ENCODE data around the gene SYNE2.
"Not testable (repeated sequence)": the region's sequence is repeated elsewhere in the genome, so short reads cannot be mapped to it uniquely, and the experiment has no call there.

- TF ChIP-seq POLR2A (IDR thresholded peaks at IDR 0.05), result not testable (repeated sequence)
- TF ChIP-seq, protein P1, sequence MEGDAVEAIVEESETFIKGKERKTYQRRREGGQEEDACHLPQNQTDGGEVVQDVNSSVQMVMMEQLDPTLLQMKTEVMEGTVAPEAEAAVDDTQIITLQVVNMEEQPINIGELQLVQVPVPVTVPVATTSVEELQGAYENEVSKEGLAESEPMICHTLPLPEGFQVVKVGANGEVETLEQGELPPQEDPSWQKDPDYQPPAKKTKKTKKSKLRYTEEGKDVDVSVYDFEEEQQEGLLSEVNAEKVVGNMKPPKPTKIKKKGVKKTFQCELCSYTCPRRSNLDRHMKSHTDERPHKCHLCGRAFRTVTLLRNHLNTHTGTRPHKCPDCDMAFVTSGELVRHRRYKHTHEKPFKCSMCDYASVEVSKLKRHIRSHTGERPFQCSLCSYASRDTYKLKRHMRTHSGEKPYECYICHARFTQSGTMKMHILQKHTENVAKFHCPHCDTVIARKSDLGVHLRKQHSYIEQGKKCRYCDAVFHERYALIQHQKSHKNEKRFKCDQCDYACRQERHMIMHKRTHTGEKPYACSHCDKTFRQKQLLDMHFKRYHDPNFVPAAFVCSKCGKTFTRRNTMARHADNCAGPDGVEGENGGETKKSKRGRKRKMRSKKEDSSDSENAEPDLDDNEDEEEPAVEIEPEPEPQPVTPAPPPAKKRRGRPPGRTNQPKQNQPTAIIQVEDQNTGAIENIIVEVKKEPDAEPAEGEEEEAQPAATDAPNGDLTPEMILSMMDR (IDR thresholded peaks at IDR 0.05), result not testable (repeated sequence)
Measured at GRCh38 chr14:63811692-63812091, 41.1 kb upstream of the SYNE2 start.
